Heart right ventricle (tissue), 16 donors: ENCODE results near the gene TMEM154. TPM values are rescaled to one million over a fixed set of nuclear protein-coding genes. Genes with fewer than 3 reads are reported as not detected.

ENCODE experiments used
- ATAC-seq, 8 donors: fragments of 200-7000 bp; cut with Tn5 transposase; one replicate each; pipeline ENCODE4 v1.9.1; 2020; ENCODE audit warnings: mild to moderate bottlenecking in 8 of 8, moderate library complexity in 8 of 8, moderate number of reproducible peaks in 1 of 8
- DNase-seq, 2 donors: peaks; one replicate each; pipeline ENCODE4 v3.0.0-alpha.2; 2020
- H3K27ac ChIP-seq, 10 donors: fragments of 200-600 bp; sonication (generic) in 2 of 10; one replicate each; pipeline versions ENCODE4 v1.5.0 to v1.8.0; 2020 to 2022; ENCODE audit warnings: mild to moderate bottlenecking in 3 of 10
- H3K27me3 ChIP-seq, 7 donors: fragments of 200-600 bp; one replicate each; pipeline ENCODE4 v1.8.0; 2021 to 2022; ENCODE audit warnings: mild to moderate bottlenecking in 2 of 7
- H3K36me3 ChIP-seq, 9 donors: fragments of 200-600 bp; sonication (generic) in 1 of 9; one replicate each; pipeline versions ENCODE4 v1.5.0 to v1.8.0; 2020 to 2022; ENCODE audit warnings: mild to moderate bottlenecking in 2 of 9
- H3K4me1 ChIP-seq, 9 donors: fragments of 200-600 bp; sonication (generic) in 1 of 9; one replicate each; pipeline versions ENCODE4 v1.5.0 to v1.8.0; 2020 to 2022; ENCODE audit warnings: mild to moderate bottlenecking in 4 of 9
- H3K4me3 ChIP-seq, 10 donors: fragments of 200-600 bp; sonication (generic) in 2 of 10; one replicate each; pipeline versions ENCODE4 v1.5.0 to v1.8.0; 2020 to 2022; ENCODE audit warnings: mild to moderate bottlenecking in 7 of 10, moderate library complexity in 2 of 10
- H3K9me3 ChIP-seq, 11 donors: fragments of 200-600 bp in 10 of 11; sonication (generic) in 2 of 11; one replicate each; pipeline versions ENCODE4 v1.5.0 to v1.8.0; 2013 to 2022; ENCODE audit warnings: mild to moderate bottlenecking in 2 of 11, control low read depth in 1 of 11, moderate library complexity in 1 of 11
- WGBS, 2 donors: extraction: QIAGEN DNeasy Blood & Tissue Kit; methylation state at CpG; one replicate each; pipeline ENCODE4 v1.1.7; 2013; ENCODE audit warnings: inconsistent platforms in 1 of 2; 5-methylcytosine and 5-hydroxymethylcytosine counted together
- intact Hi-C, 10 donors: fragments of 100-400 bp; cut with DNase I; formaldehyde crosslinking; loops; one replicate each; pipeline versions ENCODE4 v1.11.1 to v1.14.2; 2022
- polyA plus RNA-seq, 2 donors: library from polyadenylated mRNA; stranded (reverse); fragments of 200-250 nt; gene quantifications; one replicate each; pipeline ENCODE4 v1.2.3, GENCODE V29; 2013
- total RNA-seq, 10 donors: library from RNA; stranded (reverse); fragmentation: NEBNext Ultra II Directional in 3 of 10; extraction: Animal tissue kit (Norgen Biotek cat#: 25700) in 3 of 10; gene quantifications; one replicate each; pipeline versions ENCODE4 v1.2.1 to v1.2.4, GENCODE V29; 2021 to 2023
- TF ChIP-seq, protein P1 (sequence below), 9 donors: fragments of 200-600 bp; sonication (generic) in 2 of 9; IDR thresholded peaks; one replicate each; pipeline versions ENCODE4 v1.5.0 to v1.8.0; 2021 to 2022; ENCODE audit warnings: antibody characterized with exemption in 9 of 9, mild to moderate bottlenecking in 5 of 9, moderate library complexity in 1 of 9
- donor health status: Arrhythmogenic right ventricular cardiomyopathy.
- donor health status: ischemic (EF 13 %, LVEDD 7.1; RV severe dilation, severe dysfunction).
- donor health status: healthy with polysubstance abuse.
- donor health status: DM: no; HTN: yes; CAD: no.
- donor health status: DM: no; HTN: no; CAD: no.
- donor health status: ischemic (EF 25% LVEDD 6.9; RV normal size, moderate dysfunction).
- donor health status: ischemic (EF 25% LVEDD 5.7; RV mildly dilated, moderate dysfunction).
- donor health status: healthy.
- donor health status: DM: yes; HTN: yes; CAD: no.
- donor health status: Ischemic cardiomyopathy.
- donor health status: ischemic (EF 35%, LVEDD 5.7; RV mildly dilated, moderate dysfunction).
- donor health status: nonischemic (EF 11% LVEDD 7.7; RV severe dilation, severe dysfunction).
- donor health status: DM: yes; HTN: yes; CAD: no.
- donor health status: PGD.
- donor health status: ischemic (EF 29% LVEDD 5.4; RV normal size, mild dysfunction).
- donor health status: nonischemic (EF 23%, LVEDD 6.1; RV moderate dilation, normal function).

The TMEM154 gene
- total and polyA plus RNA-seq, 12 donors = 0.25 to 5.4 (median 1.8) TPM

DNA sequence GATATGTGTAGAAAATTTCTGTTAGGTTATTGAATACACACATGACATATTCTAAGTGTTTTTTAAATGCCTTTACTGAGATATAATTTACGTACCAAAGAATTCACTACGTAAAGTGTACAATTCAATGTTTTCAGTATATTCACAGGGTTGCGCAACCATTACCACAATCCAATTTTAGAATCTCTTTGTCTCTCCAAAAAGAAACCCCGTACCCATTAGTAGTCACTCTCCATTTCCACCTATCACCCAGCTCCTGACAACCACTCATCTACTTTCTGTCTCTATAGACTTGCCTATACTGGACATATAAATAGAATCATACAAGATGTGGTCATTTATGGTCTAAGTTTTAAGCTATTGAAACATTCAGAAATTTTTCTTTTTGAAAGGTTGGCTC, 90.9 kb downstream of the TMEM154 start:
- no peak for DNase-seq
- H3K4me3 ChIP-seq = no peak overlapping the region
- no peak for ATAC-seq
- WGBS, 2 donors = 92 to 97% methylated on average over 4 of the region's 4 CpGs
- no peak overlapping the region for H3K27ac ChIP-seq
- no peaks in the 10 kb centered on the region for H3K9me3 ChIP-seq
- H3K4me1 ChIP-seq = peaks cover 0 to 14% (median 4%) of the 10 kb centered on the region in 9 donors
- peaks cover 0 to 6% (median 0%) of the 10 kb centered on the region in 7 donors for H3K27me3 ChIP-seq
- intact Hi-C loops = no loop called here
- TF ChIP-seq, protein P1, sequence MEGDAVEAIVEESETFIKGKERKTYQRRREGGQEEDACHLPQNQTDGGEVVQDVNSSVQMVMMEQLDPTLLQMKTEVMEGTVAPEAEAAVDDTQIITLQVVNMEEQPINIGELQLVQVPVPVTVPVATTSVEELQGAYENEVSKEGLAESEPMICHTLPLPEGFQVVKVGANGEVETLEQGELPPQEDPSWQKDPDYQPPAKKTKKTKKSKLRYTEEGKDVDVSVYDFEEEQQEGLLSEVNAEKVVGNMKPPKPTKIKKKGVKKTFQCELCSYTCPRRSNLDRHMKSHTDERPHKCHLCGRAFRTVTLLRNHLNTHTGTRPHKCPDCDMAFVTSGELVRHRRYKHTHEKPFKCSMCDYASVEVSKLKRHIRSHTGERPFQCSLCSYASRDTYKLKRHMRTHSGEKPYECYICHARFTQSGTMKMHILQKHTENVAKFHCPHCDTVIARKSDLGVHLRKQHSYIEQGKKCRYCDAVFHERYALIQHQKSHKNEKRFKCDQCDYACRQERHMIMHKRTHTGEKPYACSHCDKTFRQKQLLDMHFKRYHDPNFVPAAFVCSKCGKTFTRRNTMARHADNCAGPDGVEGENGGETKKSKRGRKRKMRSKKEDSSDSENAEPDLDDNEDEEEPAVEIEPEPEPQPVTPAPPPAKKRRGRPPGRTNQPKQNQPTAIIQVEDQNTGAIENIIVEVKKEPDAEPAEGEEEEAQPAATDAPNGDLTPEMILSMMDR (IDR thresholded peaks at IDR 0.05) = no peak
- no peaks in the 10 kb centered on the region for H3K36me3 ChIP-seq

DNA sequence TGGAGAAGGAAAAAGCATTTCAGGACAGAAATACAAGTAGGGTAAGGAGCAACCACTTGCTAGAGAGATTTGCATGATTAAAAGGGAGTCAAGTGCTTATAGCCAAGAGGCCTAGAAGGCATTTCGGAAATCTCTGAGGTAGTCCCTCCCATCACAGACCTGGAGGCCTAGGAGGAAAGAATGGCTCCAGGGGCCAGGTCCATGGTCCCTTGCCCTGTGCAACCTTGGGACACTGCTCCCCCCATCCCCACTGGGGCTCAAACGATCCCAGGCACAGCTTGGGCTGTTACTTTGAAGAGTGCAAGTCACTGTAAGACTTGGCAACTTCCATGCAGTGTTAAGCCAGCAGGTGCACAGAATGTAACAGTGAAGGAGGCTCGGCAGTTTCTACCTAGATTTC, 92.7 kb downstream of the TMEM154 start:
- H3K4me3 ChIP-seq = no peak overlapping the region
- intact Hi-C loops = no loop called here
- peaks cover 0 to 6% (median 0%) of the 10 kb centered on the region in 7 donors for H3K27me3 ChIP-seq
- no peak overlapping the region for H3K27ac ChIP-seq
- no peak for DNase-seq
- no peaks in the 10 kb centered on the region for H3K9me3 ChIP-seq
- TF ChIP-seq, protein P1 (IDR thresholded peaks at IDR 0.05) = no peak
- H3K36me3 ChIP-seq = no peaks in the 10 kb centered on the region
- 86 to 87% methylated on average over 3 of the region's 3 CpGs for WGBS, 2 donors
- peaks cover 0 to 14% (median 4%) of the 10 kb centered on the region in 9 donors for H3K4me1 ChIP-seq
- no peak for ATAC-seq

DNA sequence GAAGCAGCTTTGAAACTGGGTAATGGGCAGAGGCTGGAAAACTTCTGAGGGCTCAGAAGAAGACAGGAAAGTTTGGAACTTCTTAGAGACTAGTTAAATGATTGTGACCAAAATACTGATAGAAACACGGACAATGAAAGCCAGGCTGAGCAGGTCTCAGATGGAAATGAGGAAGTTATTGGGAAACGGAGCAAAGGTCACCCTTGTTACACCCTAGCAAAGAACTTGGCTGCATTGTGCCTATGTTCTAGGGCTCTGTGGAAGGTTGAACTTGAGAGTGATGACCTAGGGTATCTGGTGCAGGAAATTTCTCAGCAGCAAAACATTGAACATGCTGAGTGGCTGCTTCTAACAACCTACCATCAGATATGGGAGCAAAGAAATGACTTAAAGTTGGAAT, 93.1 kb downstream of the TMEM154 start:
- no peak overlapping the region for H3K4me3 ChIP-seq
- intact Hi-C loops = no loop called here
- no peaks in the 10 kb centered on the region for H3K36me3 ChIP-seq
- 83 to 87% methylated on average over 2 of the region's 2 CpGs for WGBS, 2 donors
- TF ChIP-seq, protein P1 (IDR thresholded peaks at IDR 0.05) = no peak
- H3K4me1 ChIP-seq = peaks cover 0 to 13% (median 4%) of the 10 kb centered on the region in 9 donors
- H3K27me3 ChIP-seq = peaks cover 0 to 6% (median 0%) of the 10 kb centered on the region in 7 donors
- no peak for DNase-seq
- no peak overlapping the region for H3K27ac ChIP-seq
- ATAC-seq = no peak
- H3K9me3 ChIP-seq = no peaks in the 10 kb centered on the region

DNA sequence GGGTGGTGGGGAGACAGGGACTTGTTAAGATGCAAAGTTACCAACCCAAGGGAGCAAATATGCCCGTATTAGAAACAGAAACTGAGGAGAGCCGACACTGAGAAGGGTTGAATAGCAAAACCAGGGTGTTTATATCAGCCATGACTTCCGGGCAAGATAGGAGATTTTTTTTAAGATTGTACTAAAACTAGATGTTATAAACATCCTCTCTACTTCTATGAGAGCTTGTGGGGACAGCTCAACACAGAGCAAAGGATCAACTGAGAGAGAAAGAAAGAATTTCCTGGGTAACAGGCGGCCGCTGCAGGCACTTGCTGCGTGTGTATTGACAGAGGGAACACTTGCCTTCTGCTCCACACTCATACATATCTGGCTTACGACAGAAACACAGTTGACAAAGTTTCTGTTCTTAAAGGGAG, 94.8 kb downstream of the TMEM154 start:
- ATAC-seq = no peak
- Histone ChIP-seq H3K27ac (peak overlapping the region in 1 of 10 donors; percentile 47), H3K4me3 (no peak overlapping the region), H3K27me3 (peaks cover 0 to 4% (median 0%) of the 10 kb centered on the region in 7 donors), H3K36me3 (no peaks in the 10 kb centered on the region), H3K9me3 (no peaks in the 10 kb centered on the region), H3K4me1 (no peaks in the 10 kb centered on the region)
- TF ChIP-seq, protein P1 (IDR thresholded peaks at IDR 0.05) = no peak
- 66 to 72% methylated on average over 7 of the region's 7 CpGs for WGBS, 2 donors
- intact Hi-C loops = no loop called here
- no peak for DNase-seq
